ENCODE measurements around the gene GPATCH3.
"Not testable (repeated sequence)": the region's sequence is repeated elsewhere in the genome, so short reads cannot be mapped to it uniquely, and the experiment has no call there.

The GPATCH3 gene

GRCh38 chr1:26863685-26864077 lies 36.6 kb downstream of the GPATCH3 start:
- no peak for DNase-seq

GRCh38 chr1:26862781-26863684 lies 37.2 kb downstream of the GPATCH3 start, which contains the start of gene SFN:
SFN (plus strand) TSS chr1:26863149; CDS start chr1:26863213, 64 bp downstream.
- DNase-seq = peak; percentile 84 to 91

DNA sequence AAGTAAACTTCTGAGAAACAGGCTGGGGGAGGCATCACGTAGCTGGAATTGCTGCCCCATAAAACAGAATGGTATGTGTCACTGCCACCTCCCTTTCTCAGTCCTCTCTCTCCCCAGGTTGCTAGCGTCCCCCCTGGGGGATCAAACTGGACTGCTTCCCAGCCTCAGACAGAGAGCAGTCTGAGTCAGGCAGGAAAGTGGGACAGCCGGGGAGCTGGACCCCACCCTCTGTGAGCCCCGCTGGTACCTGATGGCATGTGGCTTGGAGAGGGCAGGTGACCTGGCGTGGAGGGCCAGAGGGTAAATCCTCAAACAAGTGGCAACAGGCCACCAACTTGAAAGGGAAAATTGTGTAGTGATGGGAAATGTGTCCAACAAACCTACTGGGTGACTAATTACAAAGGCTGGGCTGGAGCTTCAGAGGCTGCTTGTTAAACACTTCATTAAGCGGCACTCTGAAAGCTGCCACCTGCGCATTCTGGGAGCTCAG lies 38.3 kb downstream of the GPATCH3 start:
- peak in 1 of 2 experiments; percentile 59 for DNase-seq

GRCh38 chr1:26861286-26861701 lies 39.0 kb downstream of the GPATCH3 start:
- DNase-seq = no peak

DNA sequence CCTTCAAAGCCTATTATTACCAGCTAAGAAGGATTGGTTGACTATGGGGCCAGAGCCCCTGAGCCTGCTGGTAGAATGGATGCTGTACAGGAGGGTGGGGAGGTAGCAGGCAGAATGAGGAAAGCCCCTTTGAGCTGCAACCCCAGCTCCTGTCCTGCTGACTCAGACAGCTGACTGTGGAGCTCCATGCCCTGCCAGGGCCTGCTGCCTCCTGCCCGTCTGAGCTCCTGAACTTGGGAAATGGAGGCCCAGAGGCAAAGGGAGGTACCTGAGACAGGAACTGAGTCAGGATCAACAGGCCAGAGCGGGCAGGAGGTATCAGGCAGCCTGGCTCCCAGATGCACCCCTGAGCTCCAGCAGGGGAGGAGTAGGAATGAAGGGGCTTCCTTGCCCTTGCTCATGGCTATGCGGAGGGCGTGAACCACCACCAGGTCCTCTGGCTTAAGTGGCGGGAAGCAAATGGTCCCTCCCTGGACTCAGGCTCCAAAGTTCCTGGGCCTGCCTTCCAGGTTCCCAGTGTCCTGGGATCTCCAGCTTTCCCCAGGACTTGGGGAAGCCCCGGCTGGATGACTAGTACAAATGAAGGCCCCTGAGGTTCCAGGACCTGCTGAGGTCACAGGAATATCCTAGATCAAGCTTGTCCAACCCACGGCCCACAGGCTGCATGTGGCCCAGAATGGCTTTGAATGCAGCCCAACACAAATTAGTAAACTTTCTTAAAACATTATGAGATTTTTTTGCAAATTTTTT lies 41.2 kb downstream of the GPATCH3 start:
- DNase-seq = no peak

DNA sequence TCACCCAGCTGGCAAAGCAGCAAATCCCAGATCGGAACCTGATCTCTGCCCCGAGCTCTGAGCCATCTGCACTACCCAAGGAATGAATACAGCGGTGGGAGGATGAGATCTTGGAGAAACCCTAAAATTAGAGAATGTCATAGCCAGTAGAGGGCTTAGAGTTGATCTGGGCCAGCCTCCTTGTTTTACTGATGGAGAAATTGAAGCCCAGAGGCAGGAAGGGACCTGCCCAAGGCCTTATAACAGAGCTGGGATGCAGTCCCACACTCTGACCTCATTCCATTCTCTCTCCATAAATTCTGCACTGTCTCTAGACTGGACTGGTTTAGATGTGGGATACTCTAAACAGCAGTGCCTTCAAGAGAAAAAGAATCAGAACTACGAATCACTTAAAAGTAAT lies 42.1 kb downstream of the GPATCH3 start:
- DNase-seq = no peak

- DNase-seq = no peak
These were observed 42.7 kb downstream of the GPATCH3 start for GRCh38 chr1:26857473-26858060.

GRCh38 chr1:26856604-26857469 lies 43.4 kb downstream of the GPATCH3 start:
- DNase-seq = no peak

DNA sequence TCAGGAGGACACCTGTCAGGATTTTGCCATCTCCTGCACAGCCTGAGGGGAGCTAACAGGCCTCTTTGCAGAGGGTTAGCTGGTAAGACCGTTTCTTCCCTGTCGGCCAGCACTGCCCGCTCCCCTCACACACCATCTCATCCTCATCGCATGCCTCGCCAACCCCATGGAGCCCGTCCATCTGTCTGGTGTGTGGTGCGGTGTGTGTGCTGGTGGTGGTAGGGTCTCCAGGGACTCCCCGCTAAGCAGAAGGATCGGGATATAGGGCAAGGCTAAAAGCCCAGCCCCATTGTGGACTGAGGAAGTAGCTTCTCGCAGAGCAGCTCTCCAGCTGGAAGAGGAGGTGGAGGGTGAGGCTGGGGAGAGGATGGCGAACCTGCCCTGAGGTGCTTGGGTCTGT lies 44.1 kb downstream of the GPATCH3 start:
- no peak for DNase-seq

GRCh38 chr1:26855636-26856035 lies 44.6 kb downstream of the GPATCH3 start:
- no peak for DNase-seq

- no peak for DNase-seq
These were observed 45.4 kb downstream of the GPATCH3 start for GRCh38 chr1:26854906-26855305.

DNA sequence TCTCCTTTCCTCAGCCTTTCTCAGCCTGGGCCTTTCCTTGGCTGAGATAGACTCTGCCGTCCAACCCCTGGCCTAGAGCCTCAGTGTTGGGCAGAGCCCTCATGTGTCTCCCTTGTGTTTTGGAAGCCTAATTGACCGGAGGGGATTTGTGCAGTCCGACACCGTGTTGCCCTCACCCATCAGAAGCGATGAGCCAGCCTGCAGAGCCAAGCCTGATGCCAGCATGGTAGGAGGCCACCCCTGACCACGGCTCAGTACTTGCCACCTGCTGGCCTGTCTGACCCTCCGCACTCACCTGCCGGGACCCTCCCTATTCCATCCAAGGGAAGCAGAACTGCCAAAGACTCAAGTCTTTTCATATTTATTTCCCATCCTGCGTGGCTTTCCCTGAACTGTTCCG lies 46.7 kb downstream of the GPATCH3 start:
- no peak for DNase-seq

DNA sequence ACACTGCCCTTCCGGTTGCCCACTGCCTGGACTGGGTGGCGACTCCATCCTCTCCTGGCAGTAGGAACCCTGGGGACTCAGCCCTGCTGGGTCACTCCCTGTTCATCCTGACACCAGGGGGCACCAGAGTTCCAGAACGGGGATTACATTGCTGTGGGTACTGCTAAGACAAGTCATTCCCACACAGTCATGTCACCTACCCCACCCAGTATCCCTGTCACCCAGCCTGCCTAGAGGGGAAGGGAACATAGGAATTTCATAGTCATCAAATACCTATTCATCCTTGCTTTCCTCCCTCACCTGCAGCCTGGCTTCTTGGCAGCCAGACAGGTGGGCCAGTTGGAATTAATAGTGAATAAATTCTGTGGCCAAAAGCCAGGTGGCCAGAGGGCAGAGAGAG lies 47.1 kb downstream of the GPATCH3 start:
- DNase-seq = peak; percentile 33 to 58

DNA sequence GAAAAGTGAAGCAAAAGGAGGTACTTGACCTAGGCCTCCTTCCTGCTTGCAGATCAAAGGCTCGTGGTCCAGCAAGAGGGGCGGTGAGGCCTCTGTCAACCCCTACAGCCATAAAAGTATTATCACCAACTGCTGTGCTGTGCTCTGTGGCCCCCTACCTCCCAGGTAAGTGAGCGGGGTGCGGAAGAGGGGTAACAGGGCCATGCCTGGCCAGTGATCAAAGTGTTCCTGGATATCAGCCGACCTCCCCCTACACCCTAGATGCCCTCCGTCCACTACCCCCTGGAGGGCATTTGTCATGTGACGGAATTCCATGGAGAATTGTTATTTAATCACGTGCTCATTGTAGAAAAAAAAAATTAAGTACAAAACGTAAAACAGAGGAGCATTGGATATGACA lies 47.6 kb downstream of the GPATCH3 start:
- DNase-seq = no peak

DNA sequence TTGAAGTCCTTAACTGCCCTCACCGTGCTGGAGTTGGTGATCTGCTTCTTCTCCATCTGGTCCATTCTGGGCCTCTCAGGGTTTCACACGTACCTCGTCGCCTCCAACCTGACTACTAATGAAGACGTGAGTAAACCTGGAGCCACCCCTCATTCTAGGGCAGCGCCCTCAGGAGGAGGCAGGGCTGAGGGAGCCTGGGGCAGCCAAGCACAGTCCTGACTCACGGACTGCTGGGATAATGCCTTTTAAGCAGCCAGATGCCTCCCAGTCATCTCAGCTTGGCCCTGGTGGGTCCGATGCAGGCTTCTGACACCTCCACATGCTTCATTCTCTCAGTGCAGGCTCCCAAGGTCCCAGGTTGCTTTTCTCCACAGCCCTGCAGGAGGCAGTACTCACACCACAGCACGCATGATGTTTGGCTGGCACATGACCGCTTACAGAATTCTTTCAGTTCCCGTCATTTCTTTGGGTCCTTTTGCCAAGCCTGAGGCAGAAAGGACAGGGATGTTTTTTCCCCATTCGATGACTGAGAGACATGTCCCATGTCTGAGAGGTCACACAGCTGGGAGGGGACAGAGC lies 49.1 kb downstream of the GPATCH3 start:
- DNase-seq = no peak

GRCh38 chr1:26848941-26849774 lies 51.1 kb downstream of the GPATCH3 start:
- DNase-seq = no peak

DNA sequence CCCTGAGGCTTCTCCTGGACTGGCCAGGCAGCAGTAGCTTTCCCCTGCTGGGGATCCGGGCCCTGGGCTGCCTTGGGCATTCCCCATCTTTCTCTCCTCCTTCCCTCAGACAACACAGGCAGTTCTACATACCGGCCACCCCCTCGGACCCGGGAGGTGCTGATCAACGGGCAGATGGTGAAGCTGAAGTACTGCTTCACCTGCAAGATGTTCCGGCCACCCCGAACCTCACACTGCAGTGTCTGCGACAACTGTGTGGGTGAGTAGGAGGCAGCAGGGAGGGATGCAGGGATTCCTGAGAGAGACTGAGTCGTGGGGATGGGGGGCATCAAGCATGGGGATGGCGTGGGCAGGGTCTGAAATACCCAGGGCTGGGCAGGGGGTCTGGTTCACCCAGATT lies 51.8 kb downstream of the GPATCH3 start:
- DNase-seq = no peak

DNA sequence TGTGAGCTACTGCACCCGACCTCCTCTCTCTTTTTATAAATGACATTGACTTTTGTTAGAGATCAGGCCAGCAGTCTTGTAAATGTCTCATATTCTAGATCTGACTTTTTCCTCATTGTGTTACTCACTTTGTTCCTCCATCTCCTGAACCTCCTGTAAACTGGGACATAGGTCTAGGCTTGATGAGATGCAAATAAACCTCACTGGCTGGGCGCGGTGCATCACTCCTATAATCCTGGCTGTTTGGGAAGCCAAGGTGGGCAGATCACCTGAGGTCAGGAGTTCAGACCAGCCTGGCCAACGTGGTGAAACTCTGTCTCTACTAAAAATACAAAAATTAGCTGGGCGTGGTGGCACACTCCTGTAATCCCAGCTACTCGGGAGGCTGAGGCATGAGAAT lies 52.4 kb downstream of the GPATCH3 start:
- DNase-seq = not testable (repeated sequence)

GRCh38 chr1:26844424-26845196 lies 55.7 kb downstream of the GPATCH3 start:
- DNase-seq = no peak

Data from NCI-H2081 (cell line).